ENCODE data around the gene TOMM22. TPM values are rescaled to one million over a fixed set of nuclear protein-coding genes. Genes with fewer than 3 reads are reported as not detected.

The TOMM22 gene
- total RNA-seq, 1 experiment from 2014 or later: 146 TPM

DNA sequence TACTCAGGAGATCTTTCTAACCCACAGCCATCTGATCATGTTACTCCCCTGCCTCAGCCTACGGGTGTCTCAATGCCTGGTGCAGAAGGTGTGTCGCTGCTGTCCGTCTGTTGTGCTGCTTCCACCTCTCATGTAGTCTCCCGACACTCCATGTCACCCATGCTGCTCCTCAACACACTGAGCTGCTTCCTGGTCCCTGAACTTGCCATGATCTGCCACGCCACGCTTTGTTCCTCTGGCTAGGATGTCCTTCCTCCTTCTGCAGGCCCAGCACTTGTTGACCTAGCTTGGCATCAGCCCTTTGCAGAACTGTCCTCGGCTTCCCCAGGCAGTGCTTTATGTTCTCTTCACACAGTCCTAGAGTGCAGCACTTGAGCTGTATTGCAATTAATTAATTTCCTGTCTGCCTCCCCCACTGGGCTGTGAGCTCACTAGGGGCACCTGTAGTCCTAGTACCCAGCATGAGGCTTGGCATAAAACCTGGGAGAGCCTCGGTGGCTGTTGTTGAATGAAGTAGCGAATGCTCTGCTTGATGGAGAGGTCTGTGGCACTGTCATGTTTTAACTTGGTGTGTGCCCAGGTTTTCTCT is 33.5 kb downstream of the TOMM22 start:
- CTCF ChIA-PET: interaction anchor here (1.2 to 2.4 kb wide), 3 partner anchors 10 to 54 kb away, joined by 3 to 17 read pairs (median 8); no protein-coding TSS in a partner anchor
- DNase-seq (ENCODE audit: low spot score): no peak
- H3K36me3 Mint-ChIP-seq: peaks cover 43% of the 10 kb centered on the region
- no peak overlapping the region for H3K4me3 Mint-ChIP-seq
- H3K27me3 Mint-ChIP-seq (ENCODE audit: low read depth): no peaks in the 10 kb centered on the region
- TF ChIP-seq MYBL2 (CRISPR knock-in tag; IDR thresholded peaks at IDR 0.05) (no peak), ESRRA (CRISPR knock-in tag; IDR thresholded peaks at IDR 0.05; ENCODE audit: borderline replicate concordance) (no peak), MXD4 (CRISPR knock-in tag; IDR thresholded peaks at IDR 0.05; ENCODE audit: borderline replicate concordance) (no peak), TCF7 (CRISPR knock-in tag; IDR thresholded peaks at IDR 0.05; ENCODE audit: low read depth) (no peak)
- TF ChIP-seq, protein P1, sequence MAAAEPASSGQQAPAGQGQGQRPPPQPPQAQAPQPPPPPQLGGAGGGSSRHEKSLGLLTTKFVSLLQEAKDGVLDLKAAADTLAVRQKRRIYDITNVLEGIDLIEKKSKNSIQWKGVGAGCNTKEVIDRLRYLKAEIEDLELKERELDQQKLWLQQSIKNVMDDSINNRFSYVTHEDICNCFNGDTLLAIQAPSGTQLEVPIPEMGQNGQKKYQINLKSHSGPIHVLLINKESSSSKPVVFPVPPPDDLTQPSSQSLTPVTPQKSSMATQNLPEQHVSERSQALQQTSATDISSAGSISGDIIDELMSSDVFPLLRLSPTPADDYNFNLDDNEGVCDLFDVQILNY (CRISPR knock-in tag; IDR thresholded peaks at IDR 0.05): no peak
- TF ChIP-seq, protein P2, sequence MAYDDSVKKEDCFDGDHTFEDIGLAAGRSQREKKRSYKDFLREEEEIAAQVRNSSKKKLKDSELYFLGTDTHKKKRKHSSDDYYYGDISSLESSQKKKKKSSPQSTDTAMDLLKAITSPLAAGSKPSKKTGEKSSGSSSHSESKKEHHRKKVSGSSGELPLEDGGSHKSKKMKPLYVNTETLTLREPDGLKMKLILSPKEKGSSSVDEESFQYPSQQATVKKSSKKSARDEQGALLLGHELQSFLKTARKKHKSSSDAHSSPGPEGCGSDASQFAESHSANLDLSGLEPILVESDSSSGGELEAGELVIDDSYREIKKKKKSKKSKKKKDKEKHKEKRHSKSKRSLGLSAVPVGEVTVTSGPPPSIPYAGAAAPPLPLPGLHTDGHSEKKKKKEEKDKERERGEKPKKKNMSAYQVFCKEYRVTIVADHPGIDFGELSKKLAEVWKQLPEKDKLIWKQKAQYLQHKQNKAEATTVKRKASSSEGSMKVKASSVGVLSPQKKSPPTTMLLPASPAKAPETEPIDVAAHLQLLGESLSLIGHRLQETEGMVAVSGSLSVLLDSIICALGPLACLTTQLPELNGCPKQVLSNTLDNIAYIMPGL (CRISPR knock-in tag; IDR thresholded peaks at IDR 0.05): no peak
- TF ChIP-seq, protein P3, sequence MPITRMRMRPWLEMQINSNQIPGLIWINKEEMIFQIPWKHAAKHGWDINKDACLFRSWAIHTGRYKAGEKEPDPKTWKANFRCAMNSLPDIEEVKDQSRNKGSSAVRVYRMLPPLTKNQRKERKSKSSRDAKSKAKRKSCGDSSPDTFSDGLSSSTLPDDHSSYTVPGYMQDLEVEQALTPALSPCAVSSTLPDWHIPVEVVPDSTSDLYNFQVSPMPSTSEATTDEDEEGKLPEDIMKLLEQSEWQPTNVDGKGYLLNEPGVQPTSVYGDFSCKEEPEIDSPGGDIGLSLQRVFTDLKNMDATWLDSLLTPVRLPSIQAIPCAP (CRISPR knock-in tag; IDR thresholded peaks at IDR 0.05): no peak
- TF ChIP-seq, protein P4, sequence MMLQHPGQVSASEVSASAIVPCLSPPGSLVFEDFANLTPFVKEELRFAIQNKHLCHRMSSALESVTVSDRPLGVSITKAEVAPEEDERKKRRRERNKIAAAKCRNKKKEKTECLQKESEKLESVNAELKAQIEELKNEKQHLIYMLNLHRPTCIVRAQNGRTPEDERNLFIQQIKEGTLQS (CRISPR knock-in tag; conservative IDR thresholded peaks at IDR 0.05): no peak
- H3K27ac Mint-ChIP-seq: peak overlapping the region; percentile 61; the same call in 1 of the 2 replicates
- H3K9me3 Mint-ChIP-seq: no peaks in the 10 kb centered on the region
- POLR2A ChIA-PET: no interaction called here
- H3K4me1 Mint-ChIP-seq: peaks cover 38% of the 10 kb centered on the region
- ATAC-seq: no peak

DNA sequence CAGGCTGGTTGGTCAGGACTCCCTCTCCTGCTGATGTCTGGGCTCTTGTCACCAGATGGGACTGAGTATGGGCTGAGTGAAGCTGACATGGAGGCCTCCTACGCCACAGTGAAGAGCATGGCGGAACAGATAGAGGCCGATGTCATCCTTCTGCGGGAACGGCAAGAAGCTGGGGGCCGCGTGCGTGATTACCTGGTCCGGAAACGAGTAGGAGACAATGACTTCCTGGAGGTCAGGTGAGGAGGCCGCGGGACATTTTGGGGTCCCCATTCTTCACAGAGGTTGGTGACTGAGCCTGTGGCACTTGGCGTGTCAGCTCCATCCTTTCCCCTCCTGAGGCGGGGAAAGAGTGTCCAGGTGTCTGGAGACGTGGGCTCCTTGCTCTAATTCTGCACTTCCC is 34.1 kb downstream of the TOMM22 start:
- Mint-ChIP-seq H3K27ac (peak overlapping the region; percentile 47), H3K27me3 (ENCODE audit: low read depth) (no peaks in the 10 kb centered on the region), H3K4me3 (no peak overlapping the region), H3K4me1 (peaks cover 36% of the 10 kb centered on the region), H3K36me3 (peaks cover 41% of the 10 kb centered on the region), H3K9me3 (no peaks in the 10 kb centered on the region)
- ChIA-PET CTCF (interaction anchor here (0.5 to 2.4 kb wide), 4 partner anchors 9 to 286 kb away, joined by 3 to 17 read pairs (median 6); no protein-coding TSS in a partner anchor), POLR2A (no interaction called here)
- ATAC-seq: no peak
- no peak for DNase-seq (ENCODE audit: low spot score)
- TF ChIP-seq MXD4 (CRISPR knock-in tag; IDR thresholded peaks at IDR 0.05; ENCODE audit: borderline replicate concordance): no peak
- no peak for TF ChIP-seq FOXP1 (CRISPR knock-in tag; IDR thresholded peaks at IDR 0.05; ENCODE audit: borderline replicate concordance)
- TF ChIP-seq, protein P5, sequence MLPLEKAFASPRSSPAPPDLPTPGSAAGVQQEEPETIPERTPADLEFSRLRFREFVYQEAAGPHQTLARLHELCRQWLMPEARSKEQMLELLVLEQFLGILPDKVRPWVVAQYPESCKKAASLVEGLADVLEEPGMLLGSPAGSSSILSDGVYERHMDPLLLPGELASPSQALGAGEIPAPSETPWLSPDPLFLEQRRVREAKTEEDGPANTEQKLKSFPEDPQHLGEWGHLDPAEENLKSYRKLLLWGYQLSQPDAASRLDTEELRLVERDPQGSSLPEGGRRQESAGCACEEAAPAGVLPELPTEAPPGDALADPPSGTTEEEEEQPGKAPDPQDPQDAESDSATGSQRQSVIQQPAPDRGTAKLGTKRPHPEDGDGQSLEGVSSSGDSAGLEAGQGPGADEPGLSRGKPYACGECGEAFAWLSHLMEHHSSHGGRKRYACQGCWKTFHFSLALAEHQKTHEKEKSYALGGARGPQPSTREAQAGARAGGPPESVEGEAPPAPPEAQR (CRISPR knock-in tag; IDR thresholded peaks at IDR 0.05): no peak
- TF ChIP-seq KAT7 (CRISPR knock-in tag; IDR thresholded peaks at IDR 0.05; ENCODE audit: borderline replicate concordance): no peak
- TF ChIP-seq FOXJ3 (CRISPR knock-in tag; IDR thresholded peaks at IDR 0.05; ENCODE audit: borderline replicate concordance): no peak
- TF ChIP-seq CREM (CRISPR knock-in tag; IDR thresholded peaks at IDR 0.05): no peak
- TF ChIP-seq SP1 (CRISPR knock-in tag; conservative IDR thresholded peaks at IDR 0.05): no peak
- TF ChIP-seq NR2C2 (CRISPR knock-in tag; IDR thresholded peaks at IDR 0.05): no peak
- no peak for TF ChIP-seq JUN (CRISPR knock-in tag; IDR thresholded peaks at IDR 0.05)
- TF ChIP-seq ZNF263 (CRISPR knock-in tag; IDR thresholded peaks at IDR 0.05; ENCODE audit: low read depth): no peak
- TF ChIP-seq, protein P6, sequence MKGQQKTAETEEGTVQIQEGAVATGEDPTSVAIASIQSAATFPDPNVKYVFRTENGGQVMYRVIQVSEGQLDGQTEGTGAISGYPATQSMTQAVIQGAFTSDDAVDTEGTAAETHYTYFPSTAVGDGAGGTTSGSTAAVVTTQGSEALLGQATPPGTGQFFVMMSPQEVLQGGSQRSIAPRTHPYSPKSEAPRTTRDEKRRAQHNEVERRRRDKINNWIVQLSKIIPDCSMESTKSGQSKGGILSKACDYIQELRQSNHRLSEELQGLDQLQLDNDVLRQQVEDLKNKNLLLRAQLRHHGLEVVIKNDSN (CRISPR knock-in tag; IDR thresholded peaks at IDR 0.05): no peak
- TF ChIP-seq, protein P7, sequence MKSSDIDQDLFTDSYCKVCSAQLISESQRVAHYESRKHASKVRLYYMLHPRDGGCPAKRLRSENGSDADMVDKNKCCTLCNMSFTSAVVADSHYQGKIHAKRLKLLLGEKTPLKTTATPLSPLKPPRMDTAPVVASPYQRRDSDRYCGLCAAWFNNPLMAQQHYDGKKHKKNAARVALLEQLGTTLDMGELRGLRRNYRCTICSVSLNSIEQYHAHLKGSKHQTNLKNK (CRISPR knock-in tag; IDR thresholded peaks at IDR 0.05): no peak
- no peak for TF ChIP-seq ZNF423 (CRISPR knock-in tag; IDR thresholded peaks at IDR 0.05)
- TF ChIP-seq CREB1 (CRISPR knock-in tag; IDR thresholded peaks at IDR 0.05): no peak
- TF ChIP-seq, protein P8, sequence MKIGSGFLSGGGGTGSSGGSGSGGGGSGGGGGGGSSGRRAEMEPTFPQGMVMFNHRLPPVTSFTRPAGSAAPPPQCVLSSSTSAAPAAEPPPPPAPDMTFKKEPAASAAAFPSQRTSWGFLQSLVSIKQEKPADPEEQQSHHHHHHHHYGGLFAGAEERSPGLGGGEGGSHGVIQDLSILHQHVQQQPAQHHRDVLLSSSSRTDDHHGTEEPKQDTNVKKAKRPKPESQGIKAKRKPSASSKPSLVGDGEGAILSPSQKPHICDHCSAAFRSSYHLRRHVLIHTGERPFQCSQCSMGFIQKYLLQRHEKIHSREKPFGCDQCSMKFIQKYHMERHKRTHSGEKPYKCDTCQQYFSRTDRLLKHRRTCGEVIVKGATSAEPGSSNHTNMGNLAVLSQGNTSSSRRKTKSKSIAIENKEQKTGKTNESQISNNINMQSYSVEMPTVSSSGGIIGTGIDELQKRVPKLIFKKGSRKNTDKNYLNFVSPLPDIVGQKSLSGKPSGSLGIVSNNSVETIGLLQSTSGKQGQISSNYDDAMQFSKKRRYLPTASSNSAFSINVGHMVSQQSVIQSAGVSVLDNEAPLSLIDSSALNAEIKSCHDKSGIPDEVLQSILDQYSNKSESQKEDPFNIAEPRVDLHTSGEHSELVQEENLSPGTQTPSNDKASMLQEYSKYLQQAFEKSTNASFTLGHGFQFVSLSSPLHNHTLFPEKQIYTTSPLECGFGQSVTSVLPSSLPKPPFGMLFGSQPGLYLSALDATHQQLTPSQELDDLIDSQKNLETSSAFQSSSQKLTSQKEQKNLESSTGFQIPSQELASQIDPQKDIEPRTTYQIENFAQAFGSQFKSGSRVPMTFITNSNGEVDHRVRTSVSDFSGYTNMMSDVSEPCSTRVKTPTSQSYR (CRISPR knock-in tag; IDR thresholded peaks at IDR 0.05): no peak
- TF ChIP-seq, protein P9, sequence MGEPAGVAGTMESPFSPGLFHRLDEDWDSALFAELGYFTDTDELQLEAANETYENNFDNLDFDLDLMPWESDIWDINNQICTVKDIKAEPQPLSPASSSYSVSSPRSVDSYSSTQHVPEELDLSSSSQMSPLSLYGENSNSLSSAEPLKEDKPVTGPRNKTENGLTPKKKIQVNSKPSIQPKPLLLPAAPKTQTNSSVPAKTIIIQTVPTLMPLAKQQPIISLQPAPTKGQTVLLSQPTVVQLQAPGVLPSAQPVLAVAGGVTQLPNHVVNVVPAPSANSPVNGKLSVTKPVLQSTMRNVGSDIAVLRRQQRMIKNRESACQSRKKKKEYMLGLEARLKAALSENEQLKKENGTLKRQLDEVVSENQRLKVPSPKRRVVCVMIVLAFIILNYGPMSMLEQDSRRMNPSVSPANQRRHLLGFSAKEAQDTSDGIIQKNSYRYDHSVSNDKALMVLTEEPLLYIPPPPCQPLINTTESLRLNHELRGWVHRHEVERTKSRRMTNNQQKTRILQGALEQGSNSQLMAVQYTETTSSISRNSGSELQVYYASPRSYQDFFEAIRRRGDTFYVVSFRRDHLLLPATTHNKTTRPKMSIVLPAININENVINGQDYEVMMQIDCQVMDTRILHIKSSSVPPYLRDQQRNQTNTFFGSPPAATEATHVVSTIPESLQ (CRISPR knock-in tag; IDR thresholded peaks at IDR 0.05): no peak

All from WTC11 (cell line).